ACC112 (cell line): ENCODE measurements around the gene SYT3.

Source experiments
- H2AFZ ChIP-seq: fragments of 200-600 bp; sonication (generic); one replicate; pipeline ENCODE4 v1.6.0; 2017; ENCODE audit warnings: antibody characterized with exemption, low read length; ENCODE audit not compliant: unreplicated experiment
- H3K27ac ChIP-seq: fragments of 200-600 bp; sonication (generic); 2 replicates; pipeline ENCODE4 v1.5.1; 2014; ENCODE audit warnings: low read depth, mild to moderate bottlenecking, antibody characterized with exemption, low read length, moderate library complexity
- H3K27me3 ChIP-seq: fragments of 200-600 bp; sonication (generic); 2 replicates; pipeline ENCODE4 v1.6.1; 2014; ENCODE audit warnings: mild to moderate bottlenecking, antibody characterized with exemption, low read length, moderate library complexity, mixed read lengths; ENCODE audit not compliant: insufficient read depth
- H3K36me3 ChIP-seq: fragments of 200-600 bp; sonication (generic); 2 replicates; pipeline ENCODE4 v1.6.1; 2016; ENCODE audit warnings: mild to moderate bottlenecking, antibody characterized with exemption, low read length, moderate library complexity, mixed read lengths; ENCODE audit not compliant: insufficient read depth
- H3K4me1 ChIP-seq: fragments of 200-600 bp; sonication (generic); one replicate; pipeline ENCODE4 v1.6.1; 2016; ENCODE audit warnings: low read length, mixed read lengths; ENCODE audit not compliant: insufficient read depth, unreplicated experiment, control insufficient read depth
- H3K4me3 ChIP-seq: fragments of 200-600 bp; sonication (generic); 2 replicates; pipeline ENCODE4 v1.5.1; 2014; ENCODE audit warnings: mild to moderate bottlenecking, low read depth, low read length
- H3K79me2 ChIP-seq: fragments of 200-600 bp; sonication (generic); one replicate; pipeline ENCODE4 v1.6.0; 2016; ENCODE audit warnings: low read length; ENCODE audit not compliant: control insufficient read depth, unreplicated experiment, insufficient read depth

SYT3 gene

GRCh38 chr19:50669302-50670101 is 29.8 kb upstream of the SYT3 start:
- no peak overlapping the region for H3K4me3 ChIP-seq
- H3K27me3 ChIP-seq: peaks cover 48% of the 10 kb centered on the region

GRCh38 chr19:50668879-50669278 is 29.2 kb upstream of the SYT3 start:
- H3K27ac ChIP-seq: no peak overlapping the region
- no peaks in the 10 kb centered on the region for H3K4me1 ChIP-seq
- no peak overlapping the region for H2AFZ ChIP-seq
- no peaks in the 10 kb centered on the region for H3K79me2 ChIP-seq
- no peaks in the 10 kb centered on the region for H3K36me3 ChIP-seq
- H3K4me3 ChIP-seq: no peak overlapping the region
- peaks cover 48% of the 10 kb centered on the region for H3K27me3 ChIP-seq

More at GRCh38 chr19:50669302-50670101, 29.8 kb upstream of the SYT3 start:
- Histone ChIP-seq H2AFZ (no peak overlapping the region), H3K4me1 (no peaks in the 10 kb centered on the region), H3K79me2 (no peaks in the 10 kb centered on the region), H3K27ac (no peak overlapping the region), H3K36me3 (no peaks in the 10 kb centered on the region)

- Histone ChIP-seq H3K4me1 (no peaks in the 10 kb centered on the region), H3K4me3 (no peak overlapping the region), H2AFZ (no peak overlapping the region), H3K27ac (no peak overlapping the region), H3K36me3 (no peaks in the 10 kb centered on the region), H3K79me2 (no peaks in the 10 kb centered on the region), H3K27me3 (peaks cover 45% of the 10 kb centered on the region)
Measured at GRCh38 chr19:50668416-50668815, 28.7 kb upstream of the SYT3 start.

- H3K79me2 ChIP-seq: no peaks in the 10 kb centered on the region
- no peaks in the 10 kb centered on the region for H3K4me1 ChIP-seq
- peaks cover 39% of the 10 kb centered on the region for H3K27me3 ChIP-seq
- H3K27ac ChIP-seq: no peak overlapping the region
- no peaks in the 10 kb centered on the region for H3K36me3 ChIP-seq
- no peak overlapping the region for H2AFZ ChIP-seq
- H3K4me3 ChIP-seq: no peak overlapping the region
Measured at GRCh38 chr19:50667759-50668231, 28.1 kb upstream of the SYT3 start.

GRCh38 chr19:50667177-50667758 is 27.6 kb upstream of the SYT3 start:
- no peaks in the 10 kb centered on the region for H3K4me1 ChIP-seq
- no peak overlapping the region for H2AFZ ChIP-seq
- H3K79me2 ChIP-seq: no peaks in the 10 kb centered on the region
- H3K27ac ChIP-seq: no peak overlapping the region
- no peaks in the 10 kb centered on the region for H3K36me3 ChIP-seq
- peaks cover 36% of the 10 kb centered on the region for H3K27me3 ChIP-seq
- no peak overlapping the region for H3K4me3 ChIP-seq

- Histone ChIP-seq H3K4me1 (no peaks in the 10 kb centered on the region), H3K27me3 (peaks cover 33% of the 10 kb centered on the region), H3K36me3 (no peaks in the 10 kb centered on the region), H3K27ac (no peak overlapping the region), H3K79me2 (no peaks in the 10 kb centered on the region), H2AFZ (no peak overlapping the region), H3K4me3 (no peak overlapping the region)
Measured at GRCh38 chr19:50666346-50667176, 26.9 kb upstream of the SYT3 start.

- Histone ChIP-seq H3K4me1 (no peaks in the 10 kb centered on the region), H3K27ac (no peak overlapping the region), H3K4me3 (no peak overlapping the region), H3K79me2 (no peaks in the 10 kb centered on the region), H3K36me3 (no peaks in the 10 kb centered on the region), H3K27me3 (peaks cover 38% of the 10 kb centered on the region), H2AFZ (no peak overlapping the region)
Measured at GRCh38 chr19:50664204-50664603, 24.5 kb upstream of the SYT3 start.

- Histone ChIP-seq H3K27ac (no peak overlapping the region), H3K36me3 (no peaks in the 10 kb centered on the region), H3K79me2 (no peaks in the 10 kb centered on the region), H2AFZ (no peak overlapping the region), H3K4me3 (no peak overlapping the region), H3K4me1 (no peaks in the 10 kb centered on the region), H3K27me3 (peaks cover 34% of the 10 kb centered on the region)
Measured at GRCh38 chr19:50663482-50663790, 23.8 kb upstream of the SYT3 start.

- no peak overlapping the region for H2AFZ ChIP-seq
- no peak overlapping the region for H3K4me3 ChIP-seq
- no peaks in the 10 kb centered on the region for H3K4me1 ChIP-seq
- peaks cover 28% of the 10 kb centered on the region for H3K27me3 ChIP-seq
- H3K27ac ChIP-seq: no peak overlapping the region
- no peaks in the 10 kb centered on the region for H3K79me2 ChIP-seq
- H3K36me3 ChIP-seq: no peaks in the 10 kb centered on the region
Measured at GRCh38 chr19:50662651-50663481, 23.2 kb upstream of the SYT3 start.
